Astrocyte of the cerebellum (primary cell): ENCODE measurements around the gene COL4A4.
"Not testable (repeated sequence)": the region's sequence is repeated elsewhere in the genome, so short reads cannot be mapped to it uniquely, and the experiment has no call there.

Source experiments
- DNase-seq: peaks from one replicate; pipeline ENCODE4 v3.0.0-alpha.2; 2011; ENCODE audit warnings: low read depth
- H3K4me3 ChIP-seq: 2 replicates; pipeline ENCODE4 v1.5.1; 2011; ENCODE audit warnings: mild to moderate bottlenecking, low read depth, low read length, moderate library complexity
- CTCF ChIP-seq: IDR thresholded peaks from 2 replicates; pipeline ENCODE4 v1.5.1; 2012; ENCODE audit warnings: low read length, low read depth, moderate library complexity, mild to moderate bottlenecking; ENCODE audit errors: missing control alignments
- in situ Hi-C: cut with HindIII; loops from 2 replicates; pipeline ENCODE4 v1.10.0; 2017; ENCODE audit warnings: low sequenced_read_pairs

COL4A4 gene

GRCh38 chr2:227183657-227184367 is 19.8 kb upstream of the COL4A4 start:
- in situ Hi-C loops: no loop called here
- no peak overlapping the region for H3K4me3 ChIP-seq
- TF ChIP-seq CTCF: no peak
- DNase-seq: peak; percentile 9

GRCh38 chr2:227182765-227183164 is 18.8 kb upstream of the COL4A4 start:
- no peak overlapping the region for H3K4me3 ChIP-seq
- in situ Hi-C loops: no loop called here
- TF ChIP-seq CTCF: no peak
- DNase-seq: no peak

- in situ Hi-C loops: no loop called here
- no peak for TF ChIP-seq CTCF
- DNase-seq: no peak
- no peak overlapping the region for H3K4me3 ChIP-seq
Observed at GRCh38 chr2:227180770-227181169, 16.8 kb upstream of the COL4A4 start.

- DNase-seq: no peak
- no peak overlapping the region for H3K4me3 ChIP-seq
- in situ Hi-C loops: no loop called here
- no peak for TF ChIP-seq CTCF
Observed at GRCh38 chr2:227179988-227180685, 16.1 kb upstream of the COL4A4 start.

- DNase-seq: no peak
- no peak overlapping the region for H3K4me3 ChIP-seq
- no peak for TF ChIP-seq CTCF
- in situ Hi-C loops: no loop called here
Observed at GRCh38 chr2:227177592-227178336, 13.8 kb upstream of the COL4A4 start.

- in situ Hi-C loops, DNase-seq, H3K4me3 ChIP-seq: not testable (repeated sequence)
Observed at GRCh38 chr2:227171779-227172178, 7.8 kb upstream of the COL4A4 start.

- in situ Hi-C loops: no loop called here
- DNase-seq: no peak
- H3K4me3 ChIP-seq: peak overlapping the region; percentile 48
- no peak for TF ChIP-seq CTCF
Observed at GRCh38 chr2:227164763-227165291, 822 bp upstream of the COL4A4 start.
